Esophagus muscularis mucosa (tissue), 4 donors: ENCODE data around the gene PRXL2B. TPM values are rescaled to one million over a fixed set of nuclear protein-coding genes. Genes with fewer than 3 reads are reported as not detected.

Experiments
- DNase-seq: peaks from one replicate; pipeline ENCODE4 v3.0.0-alpha.2; 2017; ENCODE audit errors: extremely low spot score
- H3K27ac ChIP-seq, 4 donors: fragments of 200-600 bp; sonication (generic); replicated peaks in 1 of 4; 1 replicate in 3 of 4; 2 replicates in 1 of 4; pipeline ENCODE4 v1.5.1; 2016 to 2019; ENCODE audit warnings: mild to moderate bottlenecking in 1 of 4
- H3K27me3 ChIP-seq, 4 donors: fragments of 200-600 bp; sonication (generic); one replicate each; pipeline versions ENCODE4 v1.5.1 to v1.6.0; 2016 to 2019
- H3K36me3 ChIP-seq, 4 donors: fragments of 200-600 bp; sonication (generic); one replicate each; pipeline ENCODE4 v1.5.1; 2016 to 2019
- H3K4me1 ChIP-seq, 4 donors: fragments of 200-600 bp; sonication (generic); one replicate each; pipeline ENCODE4 v1.5.1; 2016 to 2019
- H3K4me3 ChIP-seq, 4 donors: fragments of 200-600 bp; sonication (generic); 1 replicate in 2 of 4; 2 replicates in 2 of 4; pipeline ENCODE4 v1.5.1; 2016 to 2019; ENCODE audit warnings: mild to moderate bottlenecking in 4 of 4, moderate library complexity in 1 of 4
- H3K9me3 ChIP-seq, 4 donors: fragments of 200-600 bp; sonication (generic); 1 replicate in 3 of 4; 2 replicates in 1 of 4; pipeline ENCODE4 v1.5.1; 2016 to 2019
- CTCF ChIP-seq, 3 experiments: fragments of 200-600 bp in 2 of 3; fragments of 450-650 bp in 1 of 3; sonication (generic) in 2 of 3; IDR thresholded peaks; one replicate each; pipeline ENCODE4 v1.5.1; 2017 to 2019; ENCODE audit warnings: antibody characterized with exemption in 3 of 3, mild to moderate bottlenecking in 2 of 3, moderate library complexity in 1 of 3
- EP300 ChIP-seq: sonication (generic); formaldehyde crosslinking; IDR thresholded peaks from one replicate; pipeline ENCODE4 v1.6.1; 2017; ENCODE audit warnings: antibody characterized with exemption
- POLR2A ChIP-seq: fragments of 450-650 bp; IDR thresholded peaks from one replicate; pipeline ENCODE4 v1.6.1; 2017; ENCODE audit warnings: antibody characterized with exemption, moderate library complexity, mild to moderate bottlenecking, low read depth
- POLR2AphosphoS5 ChIP-seq, 2 donors: sonication (generic); formaldehyde crosslinking; IDR thresholded peaks; one replicate each; pipeline ENCODE4 v1.6.1; 2017; ENCODE audit warnings: antibody characterized with exemption in 2 of 2
- WGBS: methylation state at CpG from one replicate; pipeline ENCODE4 v1.1.5; 2018; 5-methylcytosine and 5-hydroxymethylcytosine counted together
- intact Hi-C: fragments of 100-400 bp; cut with DNase I; formaldehyde crosslinking; loops from one replicate; pipeline ENCODE4 v1.15.1; 2023
- total RNA-seq, 4 donors: library from RNA; depleted of rRNA; stranded (reverse); fragments of >200 nt; gene quantifications; one replicate each; pipeline versions ENCODE4 v1.1.0 to v1.2.1, GENCODE V29; 2016

PRXL2B gene
- total RNA-seq, 4 donors from 2014 or later = 7.9 to 18.8 (median 14.8) TPM

GRCh38 chr1:2611031-2611501 lies 24.5 kb downstream of the PRXL2B start:
- no peaks in the 10 kb centered on the region for H3K36me3 ChIP-seq
- H3K27me3 ChIP-seq = peaks cover 0 to 69% (median 3%) of the 10 kb centered on the region in 4 donors
- 15% methylated on average over 5 of the region's 24 CpGs for WGBS
- H3K9me3 ChIP-seq = peaks cover 0 to 29% (median 18%) of the 10 kb centered on the region in 4 donors
- H3K4me1 ChIP-seq = peaks cover 12 to 21% (median 17%) of the 10 kb centered on the region in 4 donors
- H3K4me3 ChIP-seq = peak overlapping the region; percentile 8 to 28 (median 22)
- TF ChIP-seq POLR2AphosphoS5 (IDR thresholded peaks at IDR 0.05) (no peak), POLR2A (no peak)
- no peak overlapping the region for H3K27ac ChIP-seq
- DNase-seq = no peak
- intact Hi-C loops = no loop called here

DNA sequence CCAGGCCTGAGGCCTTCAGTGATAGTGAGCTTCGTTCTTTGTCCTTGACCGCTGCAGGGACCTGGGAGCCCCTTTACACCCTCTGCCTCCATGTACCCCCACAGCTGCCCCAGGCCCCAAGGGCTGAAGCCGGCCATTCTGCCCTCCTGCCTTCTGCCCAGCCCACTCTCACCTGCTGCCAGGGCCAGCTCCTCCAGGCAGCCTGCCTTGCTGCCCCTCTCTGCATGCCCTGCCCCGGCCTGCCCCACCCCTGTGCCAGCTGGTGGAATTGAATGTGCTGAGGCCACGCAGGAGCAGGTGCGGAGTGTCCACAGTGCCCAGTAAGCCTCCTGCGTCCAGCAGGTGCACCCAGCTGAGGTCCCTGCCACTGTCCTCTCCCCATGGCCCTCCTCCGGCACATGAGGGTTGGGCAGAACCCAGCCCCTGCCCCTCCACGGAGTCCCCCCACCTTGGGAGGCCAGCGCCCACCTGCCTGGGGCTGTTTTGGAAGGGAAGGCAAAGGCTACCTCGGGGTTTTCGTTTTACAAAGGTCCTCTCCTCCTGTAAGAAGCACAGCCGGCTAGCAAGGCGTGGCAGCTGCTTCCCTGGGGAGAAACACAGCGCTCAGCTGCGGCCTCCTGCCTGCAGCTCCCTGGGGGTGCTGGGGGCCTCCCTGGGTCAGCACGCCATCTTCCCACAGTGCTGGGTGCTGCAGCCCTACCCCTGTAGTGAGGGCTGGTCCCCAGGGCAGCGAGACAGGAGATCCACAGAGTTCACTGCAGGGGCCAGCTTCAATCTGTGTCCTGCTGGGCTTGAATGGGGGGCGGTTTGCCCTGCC lies 25.3 kb downstream of the PRXL2B start:
- 85% methylated on average over 6 of the region's 19 CpGs for WGBS

DNA sequence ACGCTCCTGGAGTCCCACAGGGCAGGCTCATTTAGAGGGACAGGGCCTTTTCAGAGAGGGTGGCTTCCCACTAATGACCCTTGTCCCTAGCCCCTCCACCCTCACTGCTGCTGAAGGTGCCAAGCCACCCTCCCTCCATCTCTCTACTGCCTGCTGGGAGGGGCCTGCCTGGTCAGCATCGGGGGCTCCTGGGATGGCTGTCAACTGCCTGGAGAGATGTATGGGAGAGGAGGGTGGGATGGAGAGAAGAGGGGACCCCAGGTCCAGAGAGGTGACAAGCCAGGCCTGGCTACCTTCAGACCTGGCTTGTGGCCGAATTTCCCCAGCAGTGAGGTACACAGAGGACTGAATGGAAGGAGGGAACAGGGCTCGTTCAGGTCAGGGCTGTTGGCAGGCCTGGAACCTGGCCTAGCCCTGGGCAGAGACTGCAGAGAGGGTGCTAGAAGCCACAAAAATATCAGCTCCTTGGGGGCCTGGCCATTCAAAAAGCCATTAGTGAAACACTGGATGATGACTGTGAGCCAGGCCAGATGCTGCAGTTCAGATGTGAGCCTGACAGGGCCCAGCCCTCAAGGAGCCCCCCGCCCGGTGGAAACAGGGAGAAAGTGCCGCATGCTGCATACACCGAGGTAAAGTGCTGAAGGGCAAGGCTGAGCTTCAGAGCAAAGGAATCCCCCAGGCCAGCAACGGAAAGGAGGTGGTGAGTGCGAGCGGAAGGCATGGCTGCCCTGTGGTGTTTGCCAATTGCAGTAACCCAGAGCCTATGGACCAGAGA lies 26.2 kb downstream of the PRXL2B start:
- Histone ChIP-seq H3K9me3 (peaks cover 0 to 36% (median 18%) of the 10 kb centered on the region in 4 donors), H3K27ac (no peak overlapping the region), H3K4me1 (peaks cover 3 to 12% (median 10%) of the 10 kb centered on the region in 4 donors), H3K27me3 (peaks cover 0 to 64% (median 3%) of the 10 kb centered on the region in 4 donors), H3K4me3 (no peak overlapping the region), H3K36me3 (no peaks in the 10 kb centered on the region)
- 63% methylated on average over 9 of the region's 11 CpGs for WGBS
- intact Hi-C loops = no loop called here
- DNase-seq = no peak
- TF ChIP-seq CTCF (IDR thresholded peaks at IDR 0.05) (no peak), EP300 (no peak), POLR2A (no peak), POLR2AphosphoS5 (IDR thresholded peaks at IDR 0.05) (no peak)

More for the DNA sequence above, 25.3 kb downstream of the PRXL2B start:
- H3K4me3 ChIP-seq = no peak overlapping the region
- TF ChIP-seq EP300 (no peak), POLR2AphosphoS5 (IDR thresholded peaks at IDR 0.05) (no peak), POLR2A (no peak)
- no peak overlapping the region for H3K27ac ChIP-seq
- H3K27me3 ChIP-seq = peaks cover 0 to 67% (median 3%) of the 10 kb centered on the region in 4 donors
- peaks cover 12 to 20% (median 17%) of the 10 kb centered on the region in 4 donors for H3K4me1 ChIP-seq
- H3K9me3 ChIP-seq = peaks cover 0 to 35% (median 18%) of the 10 kb centered on the region in 4 donors
- intact Hi-C loops = no loop called here
- DNase-seq = no peak
- no peaks in the 10 kb centered on the region for H3K36me3 ChIP-seq

GRCh38 chr1:2614145-2614544 lies 27.6 kb downstream of the PRXL2B start:
- Histone ChIP-seq H3K4me1 (peaks cover 0 to 12% (median 9%) of the 10 kb centered on the region in 4 donors), H3K9me3 (peaks cover 0 to 36% (median 18%) of the 10 kb centered on the region in 4 donors), H3K4me3 (no peak overlapping the region), H3K36me3 (no peaks in the 10 kb centered on the region), H3K27me3 (peaks cover 0 to 74% (median 3%) of the 10 kb centered on the region in 4 donors), H3K27ac (no peak overlapping the region)
- intact Hi-C loops = no loop called here
- no peak for DNase-seq
- no peak for TF ChIP-seq EP300
- no peak for TF ChIP-seq CTCF (IDR thresholded peaks at IDR 0.05)
- no peak for TF ChIP-seq POLR2AphosphoS5 (IDR thresholded peaks at IDR 0.05)
- TF ChIP-seq POLR2A = no peak
- WGBS = 93% methylated on average over 2 of the region's 2 CpGs

DNA sequence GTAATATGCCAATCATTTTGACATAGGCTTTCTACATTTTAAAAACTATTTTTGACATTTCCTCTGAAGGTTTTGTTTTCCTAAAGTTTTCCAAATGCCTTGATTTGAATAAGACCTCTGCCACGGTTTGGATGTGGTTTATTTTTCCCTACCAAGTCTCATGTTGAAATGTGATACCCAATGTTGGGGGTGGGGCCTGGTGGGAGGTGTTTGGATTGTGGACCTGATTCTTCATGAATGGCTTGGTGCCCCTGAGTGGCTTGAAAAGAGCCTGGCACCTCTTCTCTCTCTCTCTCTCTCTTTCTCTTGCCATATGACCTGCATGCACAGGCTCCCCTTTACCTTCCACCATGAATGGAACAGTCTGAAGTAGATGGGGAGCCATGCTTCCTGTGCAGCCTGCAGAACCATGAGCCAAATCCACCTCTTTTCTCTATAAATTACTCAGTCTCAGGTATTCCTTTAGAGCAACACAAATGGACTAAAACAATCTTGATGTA lies 31.4 kb downstream of the PRXL2B start:
- WGBS = 5% methylated on average over 1 of the region's 1 CpG
- peaks cover 0 to 36% (median 19%) of the 10 kb centered on the region in 4 donors for H3K9me3 ChIP-seq
- TF ChIP-seq POLR2A (no peak), POLR2AphosphoS5 (IDR thresholded peaks at IDR 0.05) (no peak), CTCF (IDR thresholded peaks at IDR 0.05) (no peak), EP300 (no peak)
- intact Hi-C loops = no loop called here
- no peak overlapping the region for H3K4me3 ChIP-seq
- no peaks in the 10 kb centered on the region for H3K4me1 ChIP-seq
- H3K27ac ChIP-seq = no peak overlapping the region
- no peak for DNase-seq
- H3K27me3 ChIP-seq = peaks cover 0 to 58% (median 0%) of the 10 kb centered on the region in 4 donors
- H3K36me3 ChIP-seq = no peaks in the 10 kb centered on the region
